ENCODE results near the gene SREBF2.

The SREBF2 gene

GRCh38 chr22:41909310-41910049 is 76.6 kb downstream of the SREBF2 start:
- DNase-seq, result no peak

GRCh38 chr22:41910050-41911000 is 77.4 kb downstream of the SREBF2 start:
- no peak for DNase-seq

- no peak for DNase-seq
Observed at GRCh38 chr22:41911001-41911611, 78.2 kb downstream of the SREBF2 start.

GRCh38 chr22:41912338-41913039 is 79.6 kb downstream of the SREBF2 start:
- DNase-seq, result no peak

GRCh38 chr22:41913040-41913719 is 80.3 kb downstream of the SREBF2 start:
- no peak for DNase-seq

GRCh38 chr22:41913842-41914534 is 81.1 kb downstream of the SREBF2 start:
- DNase-seq, result no peak

GRCh38 chr22:41914611-41915034 is 81.7 kb downstream of the SREBF2 start:
- no peak for DNase-seq

GRCh38 chr22:41915035-41915785 is 82.3 kb downstream of the SREBF2 start, which contains the start of gene SHISA8:
Gene SHISA8, minus strand, starts transcription at chr22:41915074. Its CDS starts 407 bp downstream, at chr22:41914667.
- no peak for DNase-seq

GRCh38 chr22:41915786-41916493 is 83.0 kb downstream of the SREBF2 start:
- DNase-seq, result no peak

GRCh38 chr22:41916745-41917358 is 83.9 kb downstream of the SREBF2 start:
- DNase-seq, result no peak

- DNase-seq, result no peak
Observed at GRCh38 chr22:41917375-41917902, 84.5 kb downstream of the SREBF2 start.

- no peak for DNase-seq
Observed at GRCh38 chr22:41917903-41918791, 85.2 kb downstream of the SREBF2 start.

GRCh38 chr22:41919357-41920224 is 86.7 kb downstream of the SREBF2 start:
- DNase-seq, result no peak

- no peak for DNase-seq
Observed at GRCh38 chr22:41920271-41920976, 87.5 kb downstream of the SREBF2 start.

- no peak for DNase-seq
Observed at GRCh38 chr22:41922328-41922727, 89.4 kb downstream of the SREBF2 start.

GRCh38 chr22:41922940-41923594 is 90.2 kb downstream of the SREBF2 start:
- DNase-seq, result no peak
